H1 (cell line): ENCODE measurements around the gene LIPC.

Source experiments
- CTCF ChIP-seq, 3 experiments: IDR thresholded peaks; 1 replicate in 2 of 3; 2 replicates in 1 of 3; pipeline versions ENCODE4 v1.5.1 to v1.6.1; 2011; ENCODE audit warnings: low read length in 3 of 3, mild to moderate bottlenecking in 3 of 3, inconsistent platforms in 2 of 3, low read depth in 1 of 3, moderate library complexity in 1 of 3; ENCODE audit not compliant: insufficient read depth in 1 of 3; ENCODE audit errors: control extremely low read depth in 1 of 3
- EZH2 ChIP-seq: fragments of 200-600 bp; sonication (generic); IDR thresholded peaks from 2 replicates; pipeline ENCODE4 v1.7.1; 2012; ENCODE audit warnings: low read depth, mild to moderate bottlenecking, moderate library complexity, low read length, inconsistent platforms; ENCODE audit not compliant: severe bottlenecking
- POLR2A ChIP-seq, 2 experiments: IDR thresholded peaks; 1 replicate in 1 of 2; 2 replicates in 1 of 2; pipeline ENCODE4 v1.6.1; 2011; ENCODE audit warnings: low read depth in 2 of 2, low read length in 2 of 2, mild to moderate bottlenecking in 2 of 2; ENCODE audit errors: control extremely low read depth in 1 of 2
- POLR2AphosphoS5 ChIP-seq: IDR thresholded peaks from 2 replicates; pipeline ENCODE4 v1.6.1; 2011; ENCODE audit warnings: low read depth, low read length
- SP4 ChIP-seq: IDR thresholded peaks from 2 replicates; pipeline ENCODE4 v1.6.1; 2012; ENCODE audit warnings: low read length, inconsistent platforms
- TAF7 ChIP-seq: optimal IDR thresholded peaks from 2 replicates; pipeline ENCODE3; 2011; ENCODE audit warnings: low read depth, mild to moderate bottlenecking, inconsistent platforms, low read length, moderate library complexity, borderline replicate concordance
- TEAD4 ChIP-seq: IDR thresholded peaks from 2 replicates; pipeline ENCODE4 v1.6.1; 2012; ENCODE audit warnings: low read depth, low read length, inconsistent platforms, mixed read lengths

GRCh38 chr15:58597943-58598828 lies 166.4 kb downstream of the LIPC start:
- TF ChIP-seq CTCF (IDR thresholded peaks at IDR 0.05; ENCODE audit: control extremely low read depth in 1 of 3, insufficient read depth in 1 of 3, low read depth in 1 of 3, low read length in 3 of 3): no peak
- no peak for TF ChIP-seq EZH2
- no peak for TF ChIP-seq POLR2AphosphoS5
- no peak for TF ChIP-seq TEAD4
- TF ChIP-seq POLR2A (IDR thresholded peaks at IDR 0.05; ENCODE audit: control extremely low read depth in 1 of 2, low read depth in 2 of 2, low read length in 2 of 2): no peak
- no peak for TF ChIP-seq TAF7
- no peak for TF ChIP-seq SP4
